GM21619 (cell line): ENCODE data around the gene SCD.
"Not testable (repeated sequence)": the region's sequence is repeated elsewhere in the genome, so short reads cannot be mapped to it uniquely, and the experiment has no call there.

Experiments used
- ATAC-seq: cut with Tn5 transposase; IDR thresholded peaks from one replicate; pipeline ENCODE4 v1.9.1; 2021; ENCODE audit not compliant: unreplicated experiment

SCD gene

GRCh38 chr10:100346765-100347567 lies at the start of gene SCD:
Gene SCD, plus strand, starts transcription at chr10:100347233. Its CDS starts 272 bp downstream, at chr10:100347505.
- peak; percentile 88 for ATAC-seq

DNA sequence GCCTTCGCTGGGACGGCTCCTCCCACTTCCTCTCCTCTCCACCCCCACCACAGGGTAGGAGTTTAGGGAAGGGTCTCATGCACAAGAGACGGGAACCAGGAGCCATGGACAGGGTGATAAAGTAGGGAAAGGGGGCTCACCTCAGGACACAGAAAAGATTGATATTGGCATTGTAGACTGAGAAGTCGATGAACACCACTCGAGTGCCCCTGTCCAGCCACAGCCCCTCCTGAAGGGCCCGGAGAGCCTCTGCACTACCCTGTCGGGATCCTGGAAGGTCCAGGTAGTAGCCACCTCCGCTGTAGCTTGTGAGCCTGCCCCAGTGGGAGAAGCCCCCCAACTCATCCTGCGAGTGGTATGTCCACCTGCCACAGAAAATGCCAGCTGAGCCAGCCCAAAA lies 49.8 kb upstream of the SCD start:
- no peak for ATAC-seq

DNA sequence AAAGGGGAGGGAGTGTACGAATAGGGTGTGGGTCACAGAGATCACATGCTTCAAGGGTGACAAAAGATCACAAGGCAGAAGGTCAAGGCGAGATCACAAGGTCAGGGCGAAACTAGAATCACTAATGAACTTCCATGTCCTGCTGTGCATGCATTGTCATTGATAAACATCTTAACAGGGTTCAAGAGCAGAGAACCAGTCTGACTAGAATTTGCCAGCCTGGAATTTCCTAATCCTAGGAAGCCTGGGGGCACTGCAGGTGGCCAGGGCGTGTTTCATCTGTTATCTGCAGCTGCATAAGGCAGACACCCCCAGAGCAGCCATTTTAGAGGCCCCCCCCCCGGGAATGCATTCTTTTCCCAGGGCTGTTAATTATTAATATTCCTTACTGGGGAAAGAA lies 45.9 kb upstream of the SCD start:
- not testable (repeated sequence) for ATAC-seq

DNA sequence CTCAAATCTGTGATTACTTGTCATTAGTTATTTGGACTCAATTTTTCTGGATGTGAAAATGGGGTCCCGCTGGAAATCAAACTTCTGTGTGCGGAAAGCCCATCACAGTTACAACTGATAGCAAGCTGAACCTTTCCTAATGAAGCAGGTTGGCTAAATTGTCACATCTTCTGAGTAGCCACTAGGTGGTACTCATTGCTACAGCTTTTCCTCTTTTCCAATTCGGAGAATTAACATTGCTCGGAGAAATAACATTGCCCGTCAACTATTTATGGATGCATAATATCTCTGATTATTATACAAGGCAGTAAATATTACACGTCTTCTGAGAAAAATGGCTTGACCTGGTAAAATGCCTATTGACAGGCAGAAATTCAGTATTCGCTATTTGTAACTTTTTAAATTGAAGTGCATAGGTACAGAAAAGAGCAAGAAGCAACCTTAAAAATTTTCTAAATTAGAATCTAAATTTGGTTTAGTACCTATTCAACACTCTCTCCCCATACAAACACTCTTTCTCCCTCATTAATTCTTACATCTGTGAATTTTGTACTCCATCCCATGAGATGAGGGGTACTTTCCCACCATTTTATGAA lies 43.2 kb upstream of the SCD start:
- ATAC-seq: no peak

- no peak for ATAC-seq
These were observed 42.6 kb upstream of the SCD start for GRCh38 chr10:100304414-100304813.

- ATAC-seq: no peak
These were observed 40.2 kb upstream of the SCD start for GRCh38 chr10:100306861-100307260.

GRCh38 chr10:100307684-100308083 lies 39.3 kb upstream of the SCD start:
- ATAC-seq: no peak

GRCh38 chr10:100311298-100311697 lies 35.7 kb upstream of the SCD start:
- ATAC-seq: no peak

GRCh38 chr10:100315615-100316014 lies 31.4 kb upstream of the SCD start:
- ATAC-seq: no peak

DNA sequence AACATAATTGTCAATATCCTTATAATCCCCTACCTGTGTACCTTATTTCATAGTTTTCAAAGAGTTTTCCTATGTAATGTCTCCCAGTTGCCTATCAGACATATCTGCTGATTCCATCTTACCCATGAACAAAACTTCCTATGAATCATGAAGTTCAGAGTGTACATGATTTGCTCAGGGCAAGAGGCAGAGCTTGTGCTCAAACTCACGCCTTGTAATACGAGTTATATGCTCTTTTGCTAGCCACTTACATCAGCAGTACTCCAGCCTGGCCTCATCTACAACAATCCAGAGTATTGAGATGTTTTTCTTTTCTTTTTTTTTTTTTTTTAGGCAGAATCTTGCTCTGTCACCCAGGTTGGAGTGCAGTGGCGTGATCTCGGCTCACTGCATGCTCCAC lies 28.8 kb upstream of the SCD start:
- ATAC-seq: no peak

DNA sequence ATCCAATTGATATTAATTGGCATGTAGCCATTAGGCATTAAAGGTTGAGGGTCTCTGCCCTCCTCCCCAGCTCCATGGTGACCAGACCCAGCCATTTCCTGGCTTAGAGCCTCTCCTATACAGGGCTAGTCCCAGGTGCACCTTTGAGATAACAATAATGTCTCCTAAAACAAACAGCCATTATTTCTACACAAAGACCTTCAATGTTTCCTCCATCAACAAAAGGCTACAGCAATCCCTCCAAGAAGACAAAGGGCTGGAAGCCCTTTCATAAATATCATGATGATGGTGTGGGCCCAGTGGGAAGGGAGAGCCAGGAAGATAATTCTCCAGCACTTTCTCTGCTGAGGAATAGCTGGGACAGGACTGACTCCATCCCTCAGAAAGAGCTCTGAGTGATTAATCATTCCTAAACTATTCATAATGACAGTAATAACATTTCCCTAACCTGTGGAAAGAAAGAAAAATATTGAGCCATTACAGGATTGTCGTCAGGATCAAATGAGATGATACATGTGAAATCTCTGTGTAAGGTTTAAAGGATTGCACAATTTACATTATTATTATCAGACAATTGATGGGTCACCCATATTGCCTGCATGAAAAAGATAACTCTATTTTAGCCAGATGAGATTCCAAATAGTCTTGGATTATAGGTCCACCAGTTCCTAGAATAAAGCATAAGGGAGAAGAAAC lies 27.2 kb upstream of the SCD start:
- ATAC-seq: no peak

DNA sequence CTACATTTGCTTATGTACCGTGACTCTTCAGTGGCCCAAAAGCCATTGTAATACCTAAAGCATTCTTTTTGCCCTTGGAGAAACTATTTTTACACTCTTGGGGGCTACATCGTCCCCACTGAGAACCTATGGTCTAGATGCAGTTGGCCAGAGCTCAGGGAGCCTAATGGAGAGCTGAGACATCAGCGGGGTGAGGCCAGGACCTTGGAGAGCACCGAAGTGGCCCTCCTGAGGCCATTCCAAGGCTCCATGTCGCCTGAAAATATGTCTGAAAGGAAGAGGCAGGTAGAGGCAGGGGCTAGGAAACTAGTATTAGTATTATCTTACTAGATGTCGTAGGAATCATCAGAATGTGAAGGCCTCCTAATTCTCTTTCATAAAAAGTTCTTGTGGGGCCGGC lies 21.9 kb upstream of the SCD start:
- no peak for ATAC-seq

GRCh38 chr10:100327007-100327717 lies 19.9 kb upstream of the SCD start:
- ATAC-seq: peak; percentile 99

DNA sequence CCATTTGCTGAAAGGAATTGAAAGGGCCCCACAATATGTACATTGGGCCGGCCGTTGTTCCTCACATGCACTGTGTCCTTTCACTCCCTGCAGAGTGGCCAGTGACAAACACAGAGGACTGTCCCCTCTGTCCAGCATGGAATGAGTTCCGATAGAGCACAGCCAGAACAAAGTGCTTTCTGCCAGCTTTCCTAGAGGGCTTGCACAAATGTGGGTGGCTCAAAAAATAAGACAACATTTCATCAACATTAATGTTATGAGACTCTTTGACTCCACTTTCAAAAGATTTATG lies 19.4 kb upstream of the SCD start:
- no peak for ATAC-seq

DNA sequence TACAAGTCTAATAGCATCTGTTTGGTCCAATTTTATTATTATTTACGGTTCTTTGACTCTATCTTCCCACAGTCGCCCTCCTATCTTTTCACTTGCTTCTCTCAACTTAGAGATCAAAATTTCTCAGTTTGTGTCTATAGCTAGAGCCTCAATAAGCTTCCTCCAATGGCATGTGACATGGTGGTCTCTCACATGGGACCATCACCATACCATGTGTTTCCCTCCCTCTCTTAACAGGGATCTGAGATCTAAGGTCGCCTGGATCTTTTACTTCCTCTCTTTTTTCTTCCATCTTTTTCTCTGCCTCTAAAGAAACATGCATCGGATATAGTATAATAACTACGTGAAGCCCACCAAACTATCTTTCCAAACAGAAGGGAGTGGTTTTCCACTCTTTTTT lies 18.8 kb upstream of the SCD start:
- ATAC-seq: no peak

- no peak for ATAC-seq
These were observed 17.0 kb upstream of the SCD start, which contains the start of gene PKD2L1 for GRCh38 chr10:100330079-100330478. Gene PKD2L1, minus strand, starts transcription at chr10:100330228. Its CDS starts 125 bp downstream, at chr10:100330103.

- ATAC-seq: no peak
These were observed 13.9 kb upstream of the SCD start for GRCh38 chr10:100333106-100333505.

DNA sequence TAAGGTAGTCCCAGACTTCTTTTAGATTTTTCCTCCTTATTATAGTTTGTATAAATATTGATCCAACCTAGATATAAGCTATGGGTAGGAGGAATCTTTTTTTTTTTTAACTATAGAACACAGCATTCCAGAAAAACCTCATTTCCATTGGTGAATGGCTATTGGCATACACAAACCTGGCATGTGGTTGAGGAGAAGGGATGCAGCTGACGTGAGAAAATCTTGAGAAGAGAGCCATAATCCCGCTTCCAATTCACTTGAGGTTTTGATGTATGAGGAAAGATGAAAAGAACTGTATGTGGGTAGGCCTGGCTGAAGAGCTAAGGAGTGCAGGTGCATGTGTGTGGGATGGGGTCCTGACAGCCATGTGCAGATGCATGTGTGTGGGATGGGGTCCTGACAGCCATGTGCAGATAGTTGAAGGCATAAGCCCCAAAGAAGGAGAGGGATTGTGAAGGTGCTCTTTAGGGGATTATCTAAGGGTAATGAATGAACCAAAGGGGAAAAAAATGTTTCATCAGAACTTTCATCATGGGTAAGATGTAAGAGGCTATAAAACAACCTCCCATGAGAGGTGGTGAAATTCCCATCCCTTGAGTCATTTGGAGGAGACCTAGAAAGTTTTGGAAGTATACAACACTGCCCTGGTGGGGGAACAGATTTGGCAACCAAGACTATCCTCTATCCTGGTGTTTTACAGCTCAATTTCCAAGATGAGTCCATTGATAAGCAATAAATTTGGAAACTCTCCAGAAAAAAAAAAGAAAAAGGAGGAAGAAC lies 13.2 kb upstream of the SCD start:
- no peak for ATAC-seq

- no peak for ATAC-seq
These were observed 12.3 kb upstream of the SCD start for GRCh38 chr10:100334762-100335161.

- peak; percentile 53 for ATAC-seq
These were observed 8.5 kb upstream of the SCD start for GRCh38 chr10:100338434-100339036.
